GM23338 (cell line): Measurements from ENCODE around the gene SERINC4.

Experiments used
- CREB1 ChIP-seq: fragments of 250-450 bp; sonication (Bioruptor Pico); IDR thresholded peaks from 2 replicates; pipeline ENCODE4 v1.5.0; 2020; ENCODE audit warnings: low read depth, mild to moderate bottlenecking, moderate library complexity
- CTCF ChIP-seq, 2 experiments: fragments of 200-600 bp in 1 of 2; sonication (generic) in 1 of 2; conservative IDR thresholded peaks; 2 replicates each; pipeline versions ENCODE4 v1.5.1 to v1.6.1; 2016 to 2017; ENCODE audit warnings: antibody characterized with exemption in 2 of 2, low read depth in 2 of 2, mild to moderate bottlenecking in 2 of 2, moderate library complexity in 1 of 2
- EZH2 ChIP-seq: fragments of 200-600 bp; sonication (generic); IDR thresholded peaks from one replicate; pipeline ENCODE4 v1.8.0; 2017; ENCODE audit warnings: antibody characterized with exemption, mild to moderate bottlenecking, low read depth; ENCODE audit not compliant: unreplicated experiment
- EZH2phosphoT487 ChIP-seq: fragments of 200-600 bp; sonication (generic); IDR thresholded peaks from one replicate; pipeline ENCODE4 v1.8.1; 2018; ENCODE audit warnings: antibody characterized with exemption; ENCODE audit not compliant: unreplicated experiment
- NANOG ChIP-seq: IDR thresholded peaks from 2 replicates; pipeline ENCODE4 v1.6.1; 2016; ENCODE audit warnings: antibody characterized with exemption, borderline replicate concordance
- POLR2AphosphoS5 ChIP-seq: IDR thresholded peaks from 2 replicates; pipeline ENCODE4 v1.6.1; 2016; ENCODE audit warnings: antibody characterized with exemption, low read depth
- REST ChIP-seq: IDR thresholded peaks from one replicate; pipeline ENCODE4 v1.6.1; 2018; ENCODE audit warnings: antibody characterized with exemption; ENCODE audit not compliant: unreplicated experiment
- ZNF114 ChIP-seq: fragments of 250-450 bp; sonication (Bioruptor Pico); IDR thresholded peaks from 2 replicates; pipeline ENCODE4 v1.5.0; 2020; ENCODE audit warnings: mild to moderate bottlenecking, moderate library complexity
- ZNF331 ChIP-seq: fragments of 250-450 bp; sonication (Bioruptor Pico); IDR thresholded peaks from 2 replicates; pipeline ENCODE4 v1.5.0; 2020; ENCODE audit warnings: low read depth, mild to moderate bottlenecking, moderate library complexity

DNA sequence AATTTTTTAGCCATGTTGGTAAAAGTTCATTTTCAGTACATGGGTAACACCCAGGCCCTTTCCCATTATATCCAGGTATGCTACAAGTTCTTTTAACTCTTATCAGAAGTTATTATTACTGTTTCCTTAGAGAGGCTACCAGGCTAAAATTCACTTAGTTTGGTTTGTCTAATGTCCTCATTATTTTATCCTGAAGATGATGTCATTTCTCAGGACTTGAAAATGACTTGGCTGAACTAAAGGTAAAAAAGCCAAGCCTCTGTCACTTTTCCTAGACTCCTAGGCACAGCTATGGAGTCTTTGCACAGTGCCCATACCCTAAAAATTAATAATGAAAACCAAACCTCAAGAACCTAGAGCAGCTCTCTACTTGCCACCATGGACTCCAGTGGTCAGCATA, 27.4 kb downstream of the SERINC4 start:
- TF ChIP-seq CTCF (conservative IDR thresholded peaks at IDR 0.05; ENCODE audit: low read depth in 2 of 2) (no peak), NANOG (no peak), CREB1 (CRISPR knock-in tag) (no peak), ZNF114 (CRISPR knock-in tag) (no peak), EZH2 (no peak), POLR2AphosphoS5 (no peak), REST (no peak), ZNF331 (CRISPR knock-in tag) (no peak), EZH2phosphoT487 (no peak)
